Measurements from ENCODE around the gene H6PD.

The H6PD gene

GRCh38 chr1:9234223-9235095, at the start of gene H6PD:
H6PD (plus strand) TSS chr1:9234774; CDS start chr1:9244935, 10,161 bp downstream.
- H3K4me3 ChIP-seq (ENCODE audit: low read depth, low read length) = peak within 1 kb of the TSS; percentile 78
- TF ChIP-seq, protein P1, sequence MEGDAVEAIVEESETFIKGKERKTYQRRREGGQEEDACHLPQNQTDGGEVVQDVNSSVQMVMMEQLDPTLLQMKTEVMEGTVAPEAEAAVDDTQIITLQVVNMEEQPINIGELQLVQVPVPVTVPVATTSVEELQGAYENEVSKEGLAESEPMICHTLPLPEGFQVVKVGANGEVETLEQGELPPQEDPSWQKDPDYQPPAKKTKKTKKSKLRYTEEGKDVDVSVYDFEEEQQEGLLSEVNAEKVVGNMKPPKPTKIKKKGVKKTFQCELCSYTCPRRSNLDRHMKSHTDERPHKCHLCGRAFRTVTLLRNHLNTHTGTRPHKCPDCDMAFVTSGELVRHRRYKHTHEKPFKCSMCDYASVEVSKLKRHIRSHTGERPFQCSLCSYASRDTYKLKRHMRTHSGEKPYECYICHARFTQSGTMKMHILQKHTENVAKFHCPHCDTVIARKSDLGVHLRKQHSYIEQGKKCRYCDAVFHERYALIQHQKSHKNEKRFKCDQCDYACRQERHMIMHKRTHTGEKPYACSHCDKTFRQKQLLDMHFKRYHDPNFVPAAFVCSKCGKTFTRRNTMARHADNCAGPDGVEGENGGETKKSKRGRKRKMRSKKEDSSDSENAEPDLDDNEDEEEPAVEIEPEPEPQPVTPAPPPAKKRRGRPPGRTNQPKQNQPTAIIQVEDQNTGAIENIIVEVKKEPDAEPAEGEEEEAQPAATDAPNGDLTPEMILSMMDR (IDR thresholded peaks at IDR 0.05; ENCODE audit: borderline replicate concordance, insufficient read depth, low read depth, low read length) = peak; percentile 81

- no peak overlapping the region for H3K4me3 ChIP-seq (ENCODE audit: low read depth, low read length)
- TF ChIP-seq, protein P1 (IDR thresholded peaks at IDR 0.05; ENCODE audit: borderline replicate concordance, insufficient read depth, low read depth, low read length) = no peak
Measured at GRCh38 chr1:9186082-9186859, 48.3 kb upstream of the H6PD start.

- TF ChIP-seq, protein P1 (IDR thresholded peaks at IDR 0.05; ENCODE audit: borderline replicate concordance, insufficient read depth, low read depth, low read length) = no peak
- no peak overlapping the region for H3K4me3 ChIP-seq (ENCODE audit: low read depth, low read length)
Measured at GRCh38 chr1:9187004-9187403, 47.6 kb upstream of the H6PD start.

GRCh38 chr1:9190234-9190633, 44.3 kb upstream of the H6PD start:
- no peak overlapping the region for H3K4me3 ChIP-seq (ENCODE audit: low read depth, low read length)
- TF ChIP-seq, protein P1 (IDR thresholded peaks at IDR 0.05; ENCODE audit: borderline replicate concordance, insufficient read depth, low read depth, low read length) = no peak

DNA sequence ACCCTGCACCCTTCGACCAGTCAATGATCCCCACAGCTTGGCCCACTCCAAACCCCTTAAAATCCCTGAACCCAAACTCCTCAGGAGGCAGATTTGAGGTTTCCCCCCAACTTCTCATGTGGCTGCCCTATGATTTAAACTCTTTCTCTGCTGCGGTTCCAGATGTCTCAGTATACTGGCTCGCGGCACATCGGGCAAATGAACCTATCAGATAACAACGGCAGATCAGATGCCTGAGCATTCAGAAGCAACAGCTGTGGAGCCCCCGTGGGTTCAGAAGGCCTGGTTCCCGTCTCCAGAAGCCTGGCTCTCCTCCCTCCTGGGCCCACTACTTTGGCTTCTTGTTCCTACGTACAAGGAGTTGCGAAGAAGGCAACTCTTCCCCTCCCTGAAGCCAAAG, 43.3 kb upstream of the H6PD start:
- no peak overlapping the region for H3K4me3 ChIP-seq (ENCODE audit: low read depth, low read length)
- TF ChIP-seq, protein P1 (IDR thresholded peaks at IDR 0.05; ENCODE audit: borderline replicate concordance, insufficient read depth, low read depth, low read length) = no peak

DNA sequence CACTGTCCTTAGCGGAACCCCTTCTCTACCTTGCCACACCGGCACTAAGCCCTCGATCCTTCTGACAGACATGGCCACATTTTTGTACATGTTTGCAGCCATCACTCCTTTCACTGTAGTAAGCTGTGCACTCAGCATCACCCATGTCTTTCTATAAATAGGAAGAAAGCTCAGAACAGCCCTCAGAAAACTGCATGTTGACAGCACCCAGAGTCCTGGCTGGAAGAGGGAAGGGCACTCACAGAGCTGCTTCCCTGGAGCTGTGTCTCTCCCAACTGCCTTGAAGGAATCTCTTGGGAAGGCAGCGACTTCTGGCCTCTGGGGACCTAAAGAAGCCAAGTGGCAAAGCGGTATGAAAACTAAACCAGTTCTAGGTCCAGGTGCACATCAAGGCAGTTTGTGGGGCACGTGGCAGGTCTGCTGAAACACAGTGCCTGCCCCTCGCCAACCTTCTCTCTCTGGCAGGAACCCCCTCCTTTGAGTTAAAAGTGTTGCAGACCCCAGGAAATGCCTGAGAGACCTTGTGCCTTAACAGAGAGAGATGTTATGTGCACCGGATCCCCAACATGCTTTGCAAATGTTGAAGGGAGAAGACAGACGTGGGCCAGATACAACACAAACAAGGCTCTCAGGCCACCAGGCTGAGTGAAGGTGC, 41.9 kb upstream of the H6PD start:
- TF ChIP-seq, protein P1 (IDR thresholded peaks at IDR 0.05; ENCODE audit: borderline replicate concordance, insufficient read depth, low read depth, low read length) = no peak
- no peak overlapping the region for H3K4me3 ChIP-seq (ENCODE audit: low read depth, low read length)
